Neuron (in vitro differentiated cells): ENCODE measurements around the gene DEXI.
A peak's percentile ranks its signal among the peaks of the same experiment; 100 is the strongest.

ENCODE experiments used
- H2AFZ ChIP-seq: one replicate; pipeline ENCODE4 v1.6.1; 2013; ENCODE audit warnings: low read depth, mild to moderate bottlenecking, inconsistent platforms, low read length, moderate library complexity
- H3K27me3 ChIP-seq: one replicate; pipeline ENCODE4 v1.6.1; 2013; ENCODE audit warnings: low read length; ENCODE audit not compliant: insufficient read depth
- H3K36me3 ChIP-seq: one replicate; pipeline ENCODE4 v1.6.1; 2013; ENCODE audit warnings: low read length; ENCODE audit not compliant: insufficient read depth
- H3K4me1 ChIP-seq: one replicate; pipeline ENCODE4 v1.6.1; 2013; ENCODE audit warnings: low read length; ENCODE audit not compliant: insufficient read depth
- H3K4me3 ChIP-seq: 2 replicates; pipeline ENCODE4 v1.5.1; 2013; ENCODE audit warnings: mild to moderate bottlenecking, low read length, moderate library complexity
- H3K9me3 ChIP-seq: one replicate; pipeline ENCODE4 v1.6.1; 2013; ENCODE audit warnings: low read length

The DEXI gene

DNA sequence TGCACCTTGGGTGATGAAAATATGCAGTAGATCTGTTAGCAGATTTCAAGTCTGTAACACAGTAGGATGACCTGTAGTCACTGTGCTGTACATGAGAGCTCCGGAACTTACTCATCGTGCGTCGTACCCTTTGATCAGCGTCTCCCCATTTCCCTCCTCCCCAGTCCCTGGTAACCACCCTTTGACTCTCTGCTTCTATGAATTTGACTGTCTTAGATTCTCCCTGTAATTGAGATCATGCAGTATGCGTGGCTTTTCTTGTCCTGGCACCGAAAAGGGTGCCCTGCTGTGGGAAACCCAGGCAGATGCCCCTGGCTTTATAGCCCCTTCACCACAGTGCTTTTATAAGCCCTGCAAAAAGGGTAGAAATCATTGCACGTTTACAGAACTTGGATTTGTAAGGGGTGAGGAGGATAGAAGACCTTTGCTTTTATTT lies 22.6 kb upstream of the DEXI start:
- peaks cover 4% of the 10 kb centered on the region for H3K4me1 ChIP-seq
- H3K9me3 ChIP-seq = no peaks in the 10 kb centered on the region
- H3K36me3 ChIP-seq = peaks cover 18% of the 10 kb centered on the region
- H3K4me3 ChIP-seq = no peak overlapping the region
- H3K27me3 ChIP-seq = no peaks in the 10 kb centered on the region
- H2AFZ ChIP-seq = no peak overlapping the region

GRCh38 chr16:10964039-10964890 lies 22.0 kb upstream of the DEXI start:
- H3K36me3 ChIP-seq = peaks cover 13% of the 10 kb centered on the region
- H2AFZ ChIP-seq = no peak overlapping the region
- no peaks in the 10 kb centered on the region for H3K9me3 ChIP-seq
- H3K4me1 ChIP-seq = peaks cover 4% of the 10 kb centered on the region
- H3K27me3 ChIP-seq = no peaks in the 10 kb centered on the region
- H3K4me3 ChIP-seq = no peak overlapping the region

GRCh38 chr16:10961231-10961630 lies 19.0 kb upstream of the DEXI start:
- peaks cover 20% of the 10 kb centered on the region for H3K36me3 ChIP-seq
- no peaks in the 10 kb centered on the region for H3K9me3 ChIP-seq
- no peaks in the 10 kb centered on the region for H3K27me3 ChIP-seq
- peaks cover 4% of the 10 kb centered on the region for H3K4me1 ChIP-seq
- no peak overlapping the region for H2AFZ ChIP-seq
- H3K4me3 ChIP-seq = no peak overlapping the region

DNA sequence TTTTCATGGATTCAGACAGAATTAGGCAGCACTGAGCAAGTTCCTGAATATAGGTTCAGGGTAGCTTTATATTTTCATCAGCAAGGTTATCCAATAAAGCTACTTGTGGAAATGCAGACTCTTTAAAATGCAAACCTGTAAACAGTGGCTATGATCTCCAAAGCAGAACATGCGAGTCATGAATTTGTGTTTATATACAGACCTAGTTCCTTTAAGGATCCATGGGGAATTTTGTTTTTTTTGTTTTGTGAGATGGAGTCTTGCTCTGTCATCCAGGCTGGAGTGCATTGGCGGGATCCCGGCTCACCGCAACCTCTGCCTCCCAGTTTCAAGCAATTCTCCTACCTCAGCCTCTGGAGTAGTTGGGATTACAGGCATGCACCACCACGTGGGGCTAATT lies 16.9 kb upstream of the DEXI start:
- H3K27me3 ChIP-seq = no peaks in the 10 kb centered on the region
- no peak overlapping the region for H3K4me3 ChIP-seq
- no peaks in the 10 kb centered on the region for H3K9me3 ChIP-seq
- peaks cover 20% of the 10 kb centered on the region for H3K36me3 ChIP-seq
- peaks cover under 1% of the 10 kb centered on the region for H3K4me1 ChIP-seq
- H2AFZ ChIP-seq = no peak overlapping the region

DNA sequence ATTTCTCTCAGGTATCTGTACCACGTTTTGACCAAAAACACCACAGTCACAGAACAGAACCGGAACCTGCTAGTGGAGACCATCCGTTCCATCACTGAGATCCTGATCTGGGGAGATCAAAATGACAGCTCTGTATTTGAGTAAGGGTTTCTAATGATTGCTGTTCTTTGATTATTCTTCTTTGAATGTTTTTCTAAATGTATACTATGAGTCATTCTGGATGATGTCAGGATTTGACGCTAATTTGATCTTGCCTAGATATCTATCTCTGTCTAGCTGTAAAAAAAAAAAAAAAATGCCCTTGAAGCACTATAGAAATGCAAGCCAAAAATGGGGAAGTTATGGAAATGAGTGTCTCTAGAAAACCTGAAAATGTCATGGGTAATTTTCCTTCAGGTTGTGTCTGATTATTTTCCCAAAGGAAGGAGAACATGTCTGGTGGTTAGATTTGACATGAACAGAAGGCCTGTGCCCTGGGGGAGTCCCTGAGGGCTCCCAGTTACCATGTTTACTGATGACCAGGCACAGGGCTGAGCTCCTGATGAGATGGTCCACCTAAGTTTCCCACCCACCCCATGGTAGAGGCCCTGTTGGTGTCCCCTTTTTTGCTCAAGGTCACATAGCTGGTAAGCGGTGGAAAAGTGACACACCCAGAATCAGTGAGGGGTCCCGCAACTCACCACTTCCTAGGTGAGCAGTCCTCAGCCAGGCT lies 15.7 kb upstream of the DEXI start:
- Histone ChIP-seq H3K9me3 (no peaks in the 10 kb centered on the region), H3K4me3 (no peak overlapping the region), H3K4me1 (no peaks in the 10 kb centered on the region), H3K36me3 (peaks cover 16% of the 10 kb centered on the region), H3K27me3 (no peaks in the 10 kb centered on the region), H2AFZ (no peak overlapping the region)

DNA sequence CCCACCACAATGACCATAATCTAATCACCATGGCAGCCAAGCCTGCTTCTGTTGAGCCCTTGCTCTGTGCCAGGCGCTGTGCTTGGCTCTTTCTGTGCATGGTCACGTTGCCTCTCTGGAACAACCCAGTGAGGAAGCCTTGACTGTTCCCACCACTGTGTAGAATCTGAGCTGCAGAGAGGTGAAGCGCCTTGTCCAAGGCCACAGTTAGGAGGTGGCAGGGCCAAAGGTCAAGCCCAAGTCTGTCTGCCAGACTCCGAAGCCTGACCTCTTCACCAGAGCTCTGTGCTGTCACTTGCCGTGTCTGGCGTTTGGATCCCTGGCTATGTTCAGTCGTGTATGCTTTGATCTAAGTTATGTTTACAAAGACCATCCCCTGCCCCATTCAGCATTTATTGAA lies 12.6 kb upstream of the DEXI start:
- Histone ChIP-seq H3K36me3 (peaks cover 10% of the 10 kb centered on the region), H3K4me3 (no peak overlapping the region), H3K4me1 (no peaks in the 10 kb centered on the region), H3K9me3 (no peaks in the 10 kb centered on the region), H2AFZ (no peak overlapping the region), H3K27me3 (no peaks in the 10 kb centered on the region)

DNA sequence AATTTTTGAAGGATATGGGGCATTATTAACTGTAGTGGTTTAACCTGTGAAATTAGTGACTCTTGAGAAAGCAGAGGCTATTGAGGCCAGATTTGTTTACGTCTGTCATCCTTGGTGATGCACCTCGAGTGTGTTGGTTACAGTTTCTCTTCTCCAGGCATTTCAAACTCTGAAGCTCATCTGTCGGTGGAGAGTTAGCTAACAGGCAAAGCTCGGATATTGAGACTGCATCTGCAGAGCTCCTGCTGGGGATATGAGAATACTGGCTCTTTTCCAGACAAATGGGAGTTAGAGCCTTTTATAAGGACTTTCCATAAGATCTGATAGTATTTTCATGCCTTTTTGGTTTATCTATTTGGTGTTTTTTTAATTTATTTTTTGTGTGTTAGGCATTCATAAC lies 8.8 kb upstream of the DEXI start:
- no peaks in the 10 kb centered on the region for H3K27me3 ChIP-seq
- no peaks in the 10 kb centered on the region for H3K36me3 ChIP-seq
- peaks cover 5% of the 10 kb centered on the region for H3K4me1 ChIP-seq
- H2AFZ ChIP-seq = no peak overlapping the region
- no peak overlapping the region for H3K4me3 ChIP-seq
- no peaks in the 10 kb centered on the region for H3K9me3 ChIP-seq

- Histone ChIP-seq H3K36me3 (no peaks in the 10 kb centered on the region), H3K9me3 (no peaks in the 10 kb centered on the region), H3K4me3 (no peak overlapping the region), H2AFZ (no peak overlapping the region), H3K27me3 (no peaks in the 10 kb centered on the region), H3K4me1 (peaks cover 11% of the 10 kb centered on the region)
Measured at GRCh38 chr16:10950393-10950792, 8.1 kb upstream of the DEXI start.

GRCh38 chr16:10949424-10949970 lies 7.2 kb upstream of the DEXI start:
- Histone ChIP-seq H3K4me1 (peaks cover 17% of the 10 kb centered on the region), H3K36me3 (no peaks in the 10 kb centered on the region), H3K4me3 (no peak overlapping the region), H3K9me3 (no peaks in the 10 kb centered on the region), H3K27me3 (no peaks in the 10 kb centered on the region), H2AFZ (no peak overlapping the region)

- H2AFZ ChIP-seq = no peak overlapping the region
- no peak overlapping the region for H3K4me3 ChIP-seq
- peaks cover 17% of the 10 kb centered on the region for H3K4me1 ChIP-seq
- H3K9me3 ChIP-seq = no peaks in the 10 kb centered on the region
- H3K36me3 ChIP-seq = no peaks in the 10 kb centered on the region
- H3K27me3 ChIP-seq = no peaks in the 10 kb centered on the region
Measured at GRCh38 chr16:10947211-10947787, 5.0 kb upstream of the DEXI start.

DNA sequence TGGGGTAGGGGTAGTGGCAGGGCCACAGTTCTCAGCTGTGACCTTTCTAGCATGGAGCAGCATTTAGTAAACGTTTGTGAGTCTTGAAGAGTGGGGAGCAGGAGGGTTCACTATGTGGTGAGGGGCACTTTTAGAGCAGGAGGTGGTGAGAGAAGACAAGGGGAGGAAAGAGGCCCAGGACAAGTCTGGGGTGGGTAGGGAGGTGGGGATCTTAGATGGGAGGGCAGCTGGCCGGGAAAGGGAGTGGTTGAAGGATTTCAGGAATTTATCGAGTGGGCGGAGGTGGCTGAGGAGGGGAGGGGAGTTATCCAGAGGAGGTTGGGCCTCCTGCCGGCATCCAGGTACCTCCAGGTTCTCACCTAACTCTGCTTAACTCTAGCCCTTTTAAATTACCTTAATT lies 4.0 kb upstream of the DEXI start:
- Histone ChIP-seq H2AFZ (no peak overlapping the region), H3K4me1 (peaks cover 22% of the 10 kb centered on the region), H3K27me3 (no peaks in the 10 kb centered on the region), H3K36me3 (no peaks in the 10 kb centered on the region), H3K9me3 (no peaks in the 10 kb centered on the region), H3K4me3 (peak overlapping the region; percentile 13)

- Histone ChIP-seq H2AFZ (peak overlapping the region; percentile 91), H3K9me3 (no peaks in the 10 kb centered on the region), H3K36me3 (no peaks in the 10 kb centered on the region), H3K27me3 (no peaks in the 10 kb centered on the region), H3K4me1 (peaks cover 32% of the 10 kb centered on the region), H3K4me3 (peak overlapping the region; percentile 90)
Measured at GRCh38 chr16:10945065-10945787, 3.0 kb upstream of the DEXI start.
